Gastroesophageal sphincter (tissue), 3 donors: ENCODE measurements around the gene PTPRD.

ENCODE experiments used
- EP300 ChIP-seq: sonication (generic); formaldehyde crosslinking; IDR thresholded peaks from one replicate; pipeline ENCODE4 v1.6.1; 2017; ENCODE audit warnings: antibody characterized with exemption, mild to moderate bottlenecking
- TF ChIP-seq, protein P1 (sequence below), 4 experiments: fragments of 200-600 bp in 2 of 4; fragments of 450-650 bp in 2 of 4; sonication (generic) in 1 of 4; IDR thresholded peaks; one replicate each; pipeline ENCODE4 v1.5.1; 2017 to 2019; ENCODE audit warnings: antibody characterized with exemption in 4 of 4, mild to moderate bottlenecking in 2 of 4, moderate library complexity in 2 of 4

DNA sequence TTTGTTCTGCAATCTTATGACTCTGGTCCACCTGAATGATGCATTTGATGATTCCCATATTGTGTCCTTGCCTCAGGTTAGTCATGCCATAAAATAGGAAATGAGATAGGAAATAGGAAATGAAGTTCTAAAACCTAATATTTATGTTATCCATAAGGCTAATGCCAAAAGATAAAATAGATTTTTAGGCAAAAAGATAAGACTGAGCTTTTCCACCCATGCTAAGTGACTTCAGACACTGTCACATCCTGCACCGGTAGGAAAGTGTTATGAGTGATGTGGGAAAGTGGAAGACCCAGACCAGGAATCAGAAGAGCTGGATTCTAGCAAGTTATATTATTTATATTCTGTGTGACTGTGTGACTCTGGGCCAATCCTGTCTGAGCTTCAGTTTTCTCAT, 2212.4 kb downstream of the PTPRD start:
- TF ChIP-seq EP300 = no peak
- TF ChIP-seq, protein P1, sequence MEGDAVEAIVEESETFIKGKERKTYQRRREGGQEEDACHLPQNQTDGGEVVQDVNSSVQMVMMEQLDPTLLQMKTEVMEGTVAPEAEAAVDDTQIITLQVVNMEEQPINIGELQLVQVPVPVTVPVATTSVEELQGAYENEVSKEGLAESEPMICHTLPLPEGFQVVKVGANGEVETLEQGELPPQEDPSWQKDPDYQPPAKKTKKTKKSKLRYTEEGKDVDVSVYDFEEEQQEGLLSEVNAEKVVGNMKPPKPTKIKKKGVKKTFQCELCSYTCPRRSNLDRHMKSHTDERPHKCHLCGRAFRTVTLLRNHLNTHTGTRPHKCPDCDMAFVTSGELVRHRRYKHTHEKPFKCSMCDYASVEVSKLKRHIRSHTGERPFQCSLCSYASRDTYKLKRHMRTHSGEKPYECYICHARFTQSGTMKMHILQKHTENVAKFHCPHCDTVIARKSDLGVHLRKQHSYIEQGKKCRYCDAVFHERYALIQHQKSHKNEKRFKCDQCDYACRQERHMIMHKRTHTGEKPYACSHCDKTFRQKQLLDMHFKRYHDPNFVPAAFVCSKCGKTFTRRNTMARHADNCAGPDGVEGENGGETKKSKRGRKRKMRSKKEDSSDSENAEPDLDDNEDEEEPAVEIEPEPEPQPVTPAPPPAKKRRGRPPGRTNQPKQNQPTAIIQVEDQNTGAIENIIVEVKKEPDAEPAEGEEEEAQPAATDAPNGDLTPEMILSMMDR (IDR thresholded peaks at IDR 0.05) = no peak
